GM19467 (cell line): ENCODE data around the gene FCHO2.

Source experiments
- ATAC-seq: cut with Tn5 transposase; IDR thresholded peaks from one replicate; pipeline ENCODE4 v1.9.1; 2021; ENCODE audit warnings: mild to moderate bottlenecking, moderate library complexity; ENCODE audit not compliant: unreplicated experiment

Gene FCHO2

GRCh38 chr5:73132759-73133158, 176.9 kb downstream of the FCHO2 start:
- ATAC-seq = no peak

GRCh38 chr5:73135021-73135420, 179.2 kb downstream of the FCHO2 start:
- no peak for ATAC-seq

- no peak for ATAC-seq
Observed at GRCh38 chr5:73135429-73136054, 179.7 kb downstream of the FCHO2 start.

- no peak for ATAC-seq
Observed at GRCh38 chr5:73136055-73136562, 180.3 kb downstream of the FCHO2 start.

GRCh38 chr5:73137563-73138530, 182.0 kb downstream of the FCHO2 start:
- ATAC-seq = no peak

GRCh38 chr5:73139485-73139884, 183.6 kb downstream of the FCHO2 start:
- no peak for ATAC-seq
